ENCODE results near the gene AMPD2. TPM values are rescaled to one million over a fixed set of nuclear protein-coding genes. Genes with fewer than 3 reads are reported as not detected.

Gene AMPD2
- 83.7 and 116 TPM in 2 replicates for total RNA-seq

DNA sequence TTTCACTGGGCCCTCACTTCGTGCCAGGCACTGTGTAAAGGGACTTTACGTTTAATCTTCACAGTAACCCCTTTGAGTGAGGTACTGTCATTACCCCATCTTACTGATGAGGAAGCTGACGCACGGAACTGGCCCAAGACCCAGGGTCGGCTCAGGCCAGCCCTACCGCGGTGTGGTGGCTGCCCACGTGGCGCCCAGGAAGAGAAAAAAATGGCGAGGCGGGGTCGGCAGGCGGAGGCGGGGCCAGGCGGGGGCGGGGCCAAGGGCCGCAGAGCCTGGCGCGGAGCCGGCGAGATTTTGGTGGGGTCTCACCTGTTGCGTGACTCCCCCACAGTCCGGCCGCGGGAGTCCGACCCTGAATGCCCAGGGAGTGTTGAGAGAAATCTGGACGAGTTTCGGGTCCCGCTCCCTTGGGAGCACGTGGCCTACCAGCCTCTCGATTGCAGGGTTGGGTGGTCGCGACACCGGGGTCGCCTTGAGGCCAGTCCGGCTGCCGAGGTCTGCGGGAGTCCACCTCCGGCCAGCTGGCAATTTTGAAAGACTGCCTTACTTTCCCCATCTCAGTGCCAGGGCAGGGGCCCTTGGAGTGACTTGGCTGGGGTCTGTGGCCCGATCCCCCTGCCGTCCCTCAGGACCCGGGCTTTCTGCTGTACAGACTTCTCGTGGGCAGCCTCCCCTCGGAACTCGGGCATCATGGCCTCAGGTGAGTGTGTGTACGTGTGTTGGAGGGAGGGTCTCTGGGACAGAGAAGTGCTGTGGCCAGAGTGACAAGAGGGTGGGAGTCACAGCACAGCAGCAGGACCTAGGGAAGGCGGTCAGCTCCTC lies at the start of gene AMPD2, which contains the start of gene GNAT2:
Gene AMPD2 (plus strand): TSS at position 262 of the 825 bp plus-strand sequence. CDS start 1,339 bp downstream, outside the sequence.
Gene GNAT2 (minus strand): TSS at position 41 of the 825 bp plus-strand sequence. CDS start 6,746 bp downstream, outside the sequence.

DNA sequence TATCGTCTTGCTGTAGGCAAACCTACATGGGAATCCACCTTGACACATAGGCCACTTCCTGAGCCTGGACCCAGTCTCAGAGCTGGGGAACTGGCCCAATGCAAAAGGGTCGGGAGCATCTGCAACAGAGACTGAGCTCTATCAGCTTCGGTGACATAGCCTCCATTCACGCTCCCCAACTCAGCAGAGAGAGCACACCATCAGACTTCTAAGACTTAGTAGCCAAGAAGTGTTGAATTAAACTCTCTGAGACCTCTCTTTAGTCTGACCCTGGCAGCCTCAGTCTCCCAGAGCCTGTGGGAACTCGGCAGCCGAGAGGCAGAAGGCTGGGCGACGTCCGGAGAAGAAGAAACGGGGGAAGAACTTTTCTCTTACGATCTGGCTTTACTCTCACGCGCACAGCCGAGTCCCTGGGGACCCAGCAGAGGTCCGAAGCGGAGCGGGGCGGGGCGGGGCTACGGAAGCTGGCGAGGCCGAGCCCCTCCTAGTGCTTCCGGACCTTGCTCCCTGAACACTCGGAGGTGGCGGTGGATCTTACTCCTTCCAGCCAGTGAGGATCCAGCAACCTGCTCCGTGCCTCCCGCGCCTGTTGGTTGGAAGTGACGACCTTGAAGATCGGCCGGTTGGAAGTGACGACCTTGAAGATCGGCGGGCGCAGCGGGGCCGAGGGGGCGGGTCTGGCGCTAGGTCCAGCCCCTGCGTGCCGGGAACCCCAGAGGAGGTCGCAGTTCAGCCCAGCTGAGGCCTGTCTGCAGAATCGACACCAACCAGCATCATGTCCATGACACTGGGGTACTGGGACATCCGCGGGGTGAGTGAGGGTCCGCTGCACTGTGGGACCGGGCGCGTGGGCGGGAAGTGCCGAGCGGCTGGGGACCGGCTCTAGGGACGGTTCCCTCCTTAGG lies 36.2 kb downstream of the AMPD2 start, which contains the start of gene GSTM4:
Gene GSTM4 (plus strand): TSS at position 485 of the 905 bp plus-strand sequence. CDS start 291 bp downstream, at position 776.

DNA sequence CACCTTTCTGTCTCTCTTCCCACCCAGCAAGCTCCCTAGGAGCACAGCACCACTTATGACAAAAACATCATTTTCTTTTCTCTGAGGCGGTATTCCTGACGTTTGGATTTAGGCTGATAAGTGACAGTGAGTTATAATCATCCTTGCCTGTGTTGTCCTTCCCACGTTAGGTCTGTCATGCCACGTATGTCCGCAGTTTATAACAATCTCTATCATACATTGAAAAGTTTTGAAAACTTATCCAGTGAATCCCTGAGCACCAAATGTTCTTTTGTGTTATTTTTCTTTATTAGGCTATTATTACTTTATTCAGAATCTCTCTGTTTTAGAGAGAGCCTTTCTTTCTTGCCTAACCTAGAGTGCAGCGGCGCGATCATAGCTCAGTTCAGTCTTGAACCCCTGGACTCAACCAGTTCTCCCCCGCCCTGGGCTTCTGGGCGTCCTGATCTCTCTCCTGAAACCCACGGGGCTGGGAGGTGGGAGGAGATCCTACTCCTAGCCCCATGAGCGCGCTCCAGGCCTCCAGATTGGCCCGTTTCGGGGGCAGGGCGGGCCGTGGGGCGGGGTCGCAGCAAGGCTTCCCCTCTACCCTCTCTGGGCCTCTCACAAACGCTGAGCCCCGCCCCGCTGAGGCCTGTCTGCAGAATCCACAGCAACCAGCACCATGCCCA lies 48.0 kb downstream of the AMPD2 start, which contains the start of gene GSTM2:
Gene GSTM2 (plus strand): TSS at position 606 of the 671 bp plus-strand sequence. CDS start 59 bp downstream, at position 665.

Other genes with a start within 250 kb of the AMPD2 start
- gene SORT1, start 221.9 kb upstream of the AMPD2 start, total RNA-seq, result 27.0 and 44.0 TPM in 2 replicates
- gene PSMA5, start 193.4 kb upstream of the AMPD2 start, total RNA-seq, result 53.2 and 54.2 TPM in 2 replicates
- gene SYPL2, start 153.3 kb upstream of the AMPD2 start, total RNA-seq, result under 0.01 TPM in 1 of 2 replicates, not detected in the other
- 1.2 and 1.9 TPM in 2 replicates for gene ATXN7L2, start 135.9 kb upstream of the AMPD2 start, total RNA-seq
- 5.9 and 6.0 TPM in 2 replicates for gene CYB561D1, start 125.7 kb upstream of the AMPD2 start, total RNA-seq
- 1.0 and 2.1 TPM in 2 replicates for gene AMIGO1, start 110.1 kb upstream of the AMPD2 start, total RNA-seq
- gene GPR61, start 80.0 kb upstream of the AMPD2 start, total RNA-seq, result 0.59 TPM in 1 of 2 replicates, not detected in the other
- gene GNAI3, start 71.2 kb upstream of the AMPD2 start, total RNA-seq, result 18.4 and 22.9 TPM in 2 replicates
- gene GNAT2, start 221 bp upstream of the AMPD2 start, total RNA-seq, result 0.09 TPM in 1 of 2 replicates, not detected in the other
- 5.8 and 13.7 TPM in 2 replicates for gene GSTM4, start 36.3 kb downstream of the AMPD2 start, total RNA-seq
- 18.1 and 20.8 TPM in 2 replicates for gene GSTM2, start 48.2 kb downstream of the AMPD2 start, total RNA-seq
- gene GSTM1, start 68.0 kb downstream of the AMPD2 start, total RNA-seq, result 0.51 and 9.8 TPM in 2 replicates
- gene GSTM5, start 92.4 kb downstream of the AMPD2 start, total RNA-seq, result 1.8 and 2.3 TPM in 2 replicates
- gene GSTM3, start 121.2 kb downstream of the AMPD2 start, total RNA-seq, result 24.3 and 138 TPM in 2 replicates
- not detected in 2 replicates for gene EPS8L3, start 144.1 kb downstream of the AMPD2 start, total RNA-seq